Sigmoid colon (tissue), 7 donors: ENCODE results near the gene HIF1A. TPM values are rescaled to one million over a fixed set of nuclear protein-coding genes. Genes with fewer than 3 reads are reported as not detected.

Experiments used
- DNase-seq: peaks from one replicate; pipeline ENCODE4 v3.0.0-alpha.2; 2019
- H3K27ac ChIP-seq, 4 donors: fragments of 200-600 bp; sonication (generic); one replicate each; pipeline ENCODE4 v1.5.1; 2016 to 2019; ENCODE audit warnings: mild to moderate bottlenecking in 1 of 4
- H3K27me3 ChIP-seq, 3 donors: fragments of 200-600 bp; sonication (generic); one replicate each; pipeline ENCODE4 v1.5.1; 2019; ENCODE audit warnings: mild to moderate bottlenecking in 1 of 3
- H3K36me3 ChIP-seq, 4 donors: fragments of 200-600 bp; sonication (generic); one replicate each; pipeline ENCODE4 v1.5.1; 2016 to 2019
- H3K4me1 ChIP-seq, 4 donors: fragments of 200-600 bp; sonication (generic); one replicate each; pipeline ENCODE4 v1.5.1; 2017 to 2019
- H3K4me3 ChIP-seq, 4 donors: fragments of 200-600 bp; sonication (generic); one replicate each; pipeline ENCODE4 v1.5.1; 2017 to 2019; ENCODE audit warnings: mild to moderate bottlenecking in 2 of 4, moderate library complexity in 1 of 4
- H3K9me3 ChIP-seq, 4 donors: fragments of 200-600 bp in 3 of 4; sonication (generic) in 3 of 4; one replicate each; pipeline versions ENCODE4 v1.5.1 to v1.6.1; 2013 to 2019
- CTCF ChIP-seq, 4 experiments: fragments of 450-650 bp in 3 of 4; fragments of 200-600 bp in 1 of 4; IDR thresholded peaks; one replicate each; pipeline ENCODE4 v1.5.1; 2016 to 2019; ENCODE audit warnings: antibody characterized with exemption in 4 of 4, mild to moderate bottlenecking in 3 of 4, moderate library complexity in 2 of 4
- EP300 ChIP-seq, 4 donors: sonication (generic); formaldehyde crosslinking; IDR thresholded peaks; one replicate each; pipeline ENCODE4 v1.6.1; 2017; ENCODE audit warnings: antibody characterized with exemption in 4 of 4
- POLR2A ChIP-seq, 2 donors: fragments of 450-650 bp; IDR thresholded peaks; one replicate each; pipeline ENCODE4 v1.6.1; 2016; ENCODE audit warnings: antibody characterized with exemption in 2 of 2, mild to moderate bottlenecking in 2 of 2, moderate library complexity in 2 of 2
- POLR2AphosphoS5 ChIP-seq, 4 donors: sonication (generic); formaldehyde crosslinking; IDR thresholded peaks; one replicate each; pipeline ENCODE4 v1.6.1; 2017; ENCODE audit warnings: antibody characterized with exemption in 4 of 4
- WGBS, 2 donors: extraction: QIAGEN DNeasy Blood & Tissue Kit; methylation state at CpG; one replicate each; pipeline ENCODE4 v1.1.7; 2013; 5-methylcytosine and 5-hydroxymethylcytosine counted together
- intact Hi-C: fragments of 100-400 bp; cut with DNase I; formaldehyde crosslinking; loops from one replicate; pipeline ENCODE4 v1.15.1; 2023
- polyA plus RNA-seq, 3 donors: library from polyadenylated mRNA; stranded (reverse); fragments of 200-250 nt; gene quantifications; one replicate each; pipeline ENCODE4 v1.2.3, GENCODE V29; 2013
- total RNA-seq, 4 donors: library from RNA; depleted of rRNA; stranded (reverse); fragments of >200 nt; gene quantifications; one replicate each; pipeline ENCODE4 v1.1.0, GENCODE V29; 2016
- donor health status: healthy with polysubstance abuse.
- donor health status: Bipolar disorder and iron deficiency.
- donor health status: healthy.

Gene HIF1A
- total and polyA plus RNA-seq, 7 donors = 31.8 to 84.0 (median 61.7) TPM

- Histone ChIP-seq H3K27ac (no peak overlapping the region), H3K36me3 (no peaks in the 10 kb centered on the region), H3K27me3 (no peaks in the 10 kb centered on the region), H3K9me3 (no peaks in the 10 kb centered on the region), H3K4me1 (peaks cover 0 to 38% (median 27%) of the 10 kb centered on the region in 4 donors), H3K4me3 (no peak overlapping the region)
- intact Hi-C loops = no loop called here
- no peak for TF ChIP-seq POLR2AphosphoS5 (IDR thresholded peaks at IDR 0.05)
- TF ChIP-seq EP300 (IDR thresholded peaks at IDR 0.05) = no peak
- TF ChIP-seq POLR2A (IDR thresholded peaks at IDR 0.05) = no peak
- no peak for TF ChIP-seq CTCF (IDR thresholded peaks at IDR 0.05)
- 77 to 85% methylated on average over 2 of the region's 2 CpGs for WGBS, 2 donors
- DNase-seq = no peak
Measured at GRCh38 chr14:61700104-61700886, 5.0 kb downstream of the HIF1A start.

GRCh38 chr14:61701946-61702345, 6.6 kb downstream of the HIF1A start:
- Histone ChIP-seq H3K9me3 (no peaks in the 10 kb centered on the region), H3K36me3 (no peaks in the 10 kb centered on the region), H3K27me3 (no peaks in the 10 kb centered on the region), H3K27ac (peak overlapping the region in 1 of 4 donors; percentile 5), H3K4me1 (peaks cover 0 to 45% (median 30%) of the 10 kb centered on the region in 4 donors), H3K4me3 (no peak overlapping the region)
- DNase-seq = no peak
- intact Hi-C loops = no loop called here
- no peak for TF ChIP-seq CTCF (IDR thresholded peaks at IDR 0.05)
- TF ChIP-seq POLR2A (IDR thresholded peaks at IDR 0.05) = no peak
- no peak for TF ChIP-seq POLR2AphosphoS5 (IDR thresholded peaks at IDR 0.05)
- no peak for TF ChIP-seq EP300 (IDR thresholded peaks at IDR 0.05)
- WGBS, 2 donors = 75 to 77% methylated on average over 7 of the region's 7 CpGs

GRCh38 chr14:61703342-61704129, 8.2 kb downstream of the HIF1A start:
- no peaks in the 10 kb centered on the region for H3K36me3 ChIP-seq
- peaks cover 0 to 31% (median 16%) of the 10 kb centered on the region in 4 donors for H3K4me1 ChIP-seq
- no peak overlapping the region for H3K27ac ChIP-seq
- no peak overlapping the region for H3K4me3 ChIP-seq
- no peaks in the 10 kb centered on the region for H3K9me3 ChIP-seq
- TF ChIP-seq POLR2A (IDR thresholded peaks at IDR 0.05) (no peak), CTCF (IDR thresholded peaks at IDR 0.05) (no peak), POLR2AphosphoS5 (IDR thresholded peaks at IDR 0.05) (no peak), EP300 (IDR thresholded peaks at IDR 0.05) (no peak)
- no peaks in the 10 kb centered on the region for H3K27me3 ChIP-seq
- WGBS, 2 donors = 28 to 44% methylated on average over 3 of the region's 3 CpGs
- intact Hi-C loops = no loop called here
- DNase-seq = no peak

- DNase-seq = no peak
- no peaks in the 10 kb centered on the region for H3K9me3 ChIP-seq
- H3K36me3 ChIP-seq = no peaks in the 10 kb centered on the region
- no peak for TF ChIP-seq CTCF (IDR thresholded peaks at IDR 0.05)
- no peak for TF ChIP-seq EP300 (IDR thresholded peaks at IDR 0.05)
- no peak for TF ChIP-seq POLR2AphosphoS5 (IDR thresholded peaks at IDR 0.05)
- TF ChIP-seq POLR2A (IDR thresholded peaks at IDR 0.05) = no peak
- intact Hi-C loops = no loop called here
- WGBS, 2 donors = 80 to 85% methylated on average over 3 of the region's 3 CpGs
- no peak overlapping the region for H3K27ac ChIP-seq
- H3K4me3 ChIP-seq = no peak overlapping the region
- H3K4me1 ChIP-seq = peaks cover 0 to 21% (median 9%) of the 10 kb centered on the region in 4 donors
- H3K27me3 ChIP-seq = no peaks in the 10 kb centered on the region
Measured at GRCh38 chr14:61704554-61704953, 9.2 kb downstream of the HIF1A start.
